Right lobe of liver (tissue), 4 donors: Measurements from ENCODE around the gene ERG28.

Experiments used
- CTCF ChIP-seq, 4 donors: fragments of 200-600 bp in 3 of 4; fragments of 450-650 bp in 1 of 4; IDR thresholded peaks; one replicate each; pipeline versions ENCODE4 v1.5.1 to v1.8.0; 2016 to 2022; ENCODE audit warnings: antibody characterized with exemption in 4 of 4, mild to moderate bottlenecking in 2 of 4
- POLR2A ChIP-seq: fragments of 450-650 bp; IDR thresholded peaks from one replicate; pipeline ENCODE4 v1.6.1; 2017; ENCODE audit warnings: antibody characterized with exemption, mild to moderate bottlenecking
- donor health status: DM: no; HTN: no; CAD: no.
- donor health status: DM: no; HTN: no; CAD: no.
- donor health status: DM: no; HTN: yes; CAD: no.

- TF ChIP-seq POLR2A (peak; percentile 25), CTCF (IDR thresholded peaks at IDR 0.05) (no peak)
Observed at GRCh38 chr14:75647640-75648039, 13.0 kb downstream of the ERG28 start.
